Suppressor macrophage (primary cell): Measurements from ENCODE around the gene FAM117B.
"Not testable (repeated sequence)": the region's sequence is repeated elsewhere in the genome, so short reads cannot be mapped to it uniquely, and the experiment has no call there.

Experiments used
- DNase-seq, 4 experiments: peaks; one replicate each; pipeline ENCODE4 v3.0.0-alpha.2; 2020 to 2022

Gene FAM117B

GRCh38 chr2:202762556-202762955 is 127.8 kb downstream of the FAM117B start:
- DNase-seq, result peak; percentile 17 to 61 (median 24)

GRCh38 chr2:202763916-202764315 is 129.1 kb downstream of the FAM117B start:
- DNase-seq, result peak; percentile 33 to 64 (median 41)

DNA sequence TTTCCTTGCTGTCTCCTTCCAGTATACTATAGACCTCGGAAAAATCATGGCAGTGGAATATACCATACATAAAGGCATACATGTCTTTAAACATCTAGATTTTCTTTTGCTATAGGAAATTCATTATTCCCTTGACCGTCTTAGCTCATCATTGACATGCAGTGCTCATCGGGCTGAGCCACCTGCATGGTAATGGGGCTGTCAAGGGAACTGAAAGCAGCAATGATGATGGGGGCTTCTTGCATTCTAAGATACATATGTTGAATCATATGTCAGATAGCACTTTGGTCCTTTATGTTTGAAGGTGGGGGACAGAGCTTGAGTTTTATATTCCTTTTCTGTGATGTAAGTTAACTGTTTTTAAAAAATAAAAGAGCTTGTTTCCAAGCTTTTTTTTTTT is 130.2 kb downstream of the FAM117B start:
- peak in 1 of 4 experiments; percentile 3 for DNase-seq

DNA sequence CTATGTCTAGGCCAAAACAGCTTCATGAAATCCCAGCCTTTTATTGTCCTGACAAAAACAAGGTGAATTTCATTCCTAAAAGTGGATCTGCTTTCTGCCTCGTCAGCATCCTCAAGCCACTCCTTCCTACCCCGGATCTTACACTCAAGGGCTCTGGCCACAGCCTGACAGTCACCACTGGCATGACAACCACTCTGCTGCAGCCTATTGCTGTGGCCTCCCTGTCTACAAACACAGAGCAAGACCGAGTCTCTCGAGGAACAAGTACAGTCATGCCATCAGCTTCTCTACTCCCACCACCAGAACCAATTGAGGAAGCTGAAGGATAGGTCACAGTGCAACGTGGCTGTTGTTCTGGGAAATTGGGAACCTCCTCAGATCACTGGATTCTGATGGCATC is 130.7 kb downstream of the FAM117B start:
- peak; percentile 83 to 95 (median 88) for DNase-seq

GRCh38 chr2:202768273-202768672 is 133.5 kb downstream of the FAM117B start:
- no peak for DNase-seq

GRCh38 chr2:202769201-202769600 is 134.4 kb downstream of the FAM117B start:
- DNase-seq, result no peak

DNA sequence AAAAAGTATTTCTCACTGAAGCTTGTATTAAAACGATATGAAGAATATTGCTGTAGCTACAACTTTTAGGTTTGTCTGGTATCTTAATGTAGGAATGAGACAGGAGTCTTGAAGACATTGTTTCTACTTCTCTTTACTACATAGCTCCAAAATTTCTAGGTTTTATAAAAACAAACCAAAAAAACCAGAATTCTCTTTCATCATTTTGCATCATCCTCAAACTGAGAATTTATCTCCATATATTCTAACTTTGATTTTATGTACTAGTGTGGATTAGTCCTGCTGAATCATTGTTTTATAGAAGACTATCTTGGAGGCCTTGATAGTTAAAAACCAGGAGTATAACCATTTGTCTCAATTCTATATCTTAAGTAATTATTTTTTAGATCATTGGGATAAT is 136.6 kb downstream of the FAM117B start:
- no peak for DNase-seq

- DNase-seq, result no peak
These were observed 137.1 kb downstream of the FAM117B start for GRCh38 chr2:202771741-202772460.

GRCh38 chr2:202773301-202773973 is 138.7 kb downstream of the FAM117B start:
- no peak for DNase-seq

- no peak for DNase-seq
These were observed 139.3 kb downstream of the FAM117B start for GRCh38 chr2:202774104-202774503.

GRCh38 chr2:202778217-202778616 is 143.4 kb downstream of the FAM117B start:
- peak in 2 of 4 experiments; percentile 28 for DNase-seq

- DNase-seq, result no peak
These were observed 145.8 kb downstream of the FAM117B start for GRCh38 chr2:202780514-202781021.

DNA sequence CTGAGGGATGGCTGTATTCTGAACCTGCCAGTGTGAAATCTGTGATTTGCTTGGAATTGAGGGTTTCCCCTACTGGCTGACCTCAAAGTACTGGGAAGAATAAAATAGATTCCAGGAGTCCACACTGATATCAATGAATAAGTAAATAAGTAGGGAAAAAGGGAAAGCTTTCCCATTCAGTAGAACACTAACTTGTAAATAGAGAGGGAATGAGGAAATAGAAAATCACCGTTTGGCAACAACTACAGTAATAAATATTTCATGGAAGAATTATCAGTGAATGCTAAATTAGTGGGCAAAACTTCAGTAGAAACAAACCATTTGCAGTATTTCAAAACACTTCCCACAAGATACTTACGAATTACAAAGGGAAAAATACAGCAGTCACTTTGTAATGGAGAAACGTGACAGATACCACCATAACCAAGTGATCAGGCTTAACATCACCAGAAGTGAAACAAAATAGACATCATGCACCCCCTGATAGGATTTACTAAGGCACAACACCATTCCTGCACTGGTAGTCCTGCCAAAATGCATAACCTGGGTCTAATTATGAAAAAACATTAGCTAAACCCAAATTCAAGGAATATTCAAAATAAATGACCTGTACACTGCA is 148.3 kb downstream of the FAM117B start:
- DNase-seq, result no peak

- no peak for DNase-seq
These were observed 152.1 kb downstream of the FAM117B start for GRCh38 chr2:202786842-202787241.

DNA sequence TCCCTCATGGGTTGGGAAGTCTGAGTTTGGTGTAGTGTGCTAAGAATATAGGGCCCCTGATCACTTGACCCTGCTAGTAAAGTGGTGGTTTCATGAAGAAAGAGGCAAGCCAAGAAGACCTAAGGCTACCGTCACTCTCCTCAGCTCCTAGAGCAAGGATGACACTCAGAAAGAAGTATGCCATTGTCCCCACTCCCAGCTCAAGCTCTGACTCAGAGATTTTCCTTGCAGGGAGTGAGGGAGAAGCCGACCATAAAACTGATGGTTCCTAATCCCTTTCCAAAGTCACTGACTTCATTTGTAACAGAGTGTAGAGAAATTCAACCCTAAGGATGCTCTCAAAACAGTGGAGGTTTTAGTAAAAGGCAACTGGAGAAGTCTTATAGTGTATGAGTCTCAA is 155.9 kb downstream of the FAM117B start:
- no peak for DNase-seq

GRCh38 chr2:202797944-202798343 is 163.2 kb downstream of the FAM117B start:
- DNase-seq, result no peak

- DNase-seq, result not testable (repeated sequence)
These were observed 171.1 kb downstream of the FAM117B start for GRCh38 chr2:202805911-202806310.

DNA sequence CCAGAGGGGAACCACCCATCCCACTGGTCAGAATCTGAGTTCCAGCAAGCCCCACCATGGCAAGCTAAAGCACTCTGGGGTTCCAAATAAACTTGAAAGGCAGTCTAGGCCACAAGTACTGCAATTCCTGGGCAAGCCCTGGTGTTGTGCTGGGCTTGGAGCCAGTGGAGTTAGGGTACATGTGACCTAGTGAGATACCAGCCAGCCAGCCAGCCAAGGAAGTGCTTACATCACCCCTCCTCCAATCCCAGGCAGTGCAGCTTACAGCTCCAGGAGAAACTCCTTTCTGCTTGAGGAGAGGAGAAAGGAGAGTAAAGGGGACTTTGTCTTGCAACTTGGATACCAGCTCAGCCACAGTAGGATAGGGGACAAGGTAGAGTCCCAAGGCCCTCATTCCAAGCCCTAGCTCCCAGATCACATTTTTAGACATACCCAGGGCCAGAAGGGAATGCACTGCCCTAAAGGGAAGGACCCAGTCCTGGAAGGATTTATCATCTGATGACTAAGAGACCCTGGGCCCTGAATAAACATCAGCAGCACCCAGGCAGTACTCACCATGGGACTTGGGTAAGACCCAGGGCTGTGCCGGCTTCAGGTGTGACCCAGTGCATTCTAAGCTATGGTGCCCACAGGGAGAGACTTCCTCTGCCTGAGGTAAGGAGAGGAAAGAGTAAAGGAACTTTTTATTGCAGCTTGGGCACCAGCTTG is 172.8 kb downstream of the FAM117B start:
- DNase-seq, result peak in 3 of 4 experiments; percentile 4 to 22 (median 13)

DNA sequence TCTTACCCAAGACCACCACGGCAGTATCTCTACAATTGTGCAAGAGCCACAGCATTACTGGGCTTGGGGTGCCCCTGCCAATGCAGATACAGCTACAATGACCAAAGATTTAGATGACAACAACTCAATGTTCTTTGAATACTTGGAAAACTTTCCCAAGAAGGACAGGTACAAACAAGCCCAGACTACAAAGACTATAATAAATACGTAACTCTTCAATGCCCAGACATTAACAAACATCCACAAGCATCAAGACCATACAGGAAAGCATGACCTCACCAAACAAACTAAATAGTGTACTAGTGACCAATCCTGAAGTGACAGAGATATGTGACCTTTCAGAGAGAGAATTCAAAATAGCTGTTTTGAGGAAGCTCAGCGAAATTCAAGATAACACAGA is 174.0 kb downstream of the FAM117B start:
- no peak for DNase-seq

DNA sequence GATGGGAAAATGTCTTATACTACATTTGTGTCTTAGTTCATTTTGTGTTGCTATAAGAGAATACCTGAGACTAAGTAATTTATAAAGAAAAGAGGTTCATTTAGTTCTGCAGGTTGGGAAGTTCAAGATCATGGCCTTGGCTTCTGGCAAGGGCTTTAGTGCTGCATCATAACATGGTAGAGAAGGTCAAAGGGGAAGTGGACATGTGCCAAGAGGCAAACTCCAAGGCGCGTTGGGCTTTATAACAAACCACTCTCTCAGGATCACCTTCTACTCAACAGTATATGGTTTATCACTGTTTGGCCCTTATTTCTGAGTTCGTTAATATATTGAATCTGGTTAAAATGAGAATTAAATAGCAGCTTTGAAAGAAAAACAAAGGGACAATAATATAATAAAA is 178.6 kb downstream of the FAM117B start:
- DNase-seq, result no peak

DNA sequence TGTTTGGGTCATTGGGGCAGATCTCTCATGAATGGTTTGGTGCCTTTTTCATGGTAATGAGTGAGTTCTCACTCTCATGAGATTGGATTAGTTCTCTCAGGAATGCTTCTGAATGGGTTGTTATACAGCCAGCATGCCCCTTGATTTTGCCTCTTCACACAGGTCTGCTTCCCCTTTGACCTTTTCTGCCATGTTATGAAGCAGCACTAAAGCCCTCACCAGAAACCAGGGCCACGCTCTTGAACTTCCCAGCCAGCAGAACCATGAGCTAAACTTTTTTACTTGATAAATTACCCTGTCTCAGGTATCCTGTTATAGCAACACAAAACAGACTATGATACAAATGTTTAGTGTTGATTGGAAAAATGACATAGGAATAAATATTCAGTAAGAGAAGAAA is 179.5 kb downstream of the FAM117B start:
- no peak for DNase-seq

GRCh38 chr2:202815548-202816360 is 181.0 kb downstream of the FAM117B start:
- DNase-seq, result peak in 3 of 4 experiments; percentile 0 to 7 (median 6)
